Measurements from ENCODE around the gene GUCA2A.

GUCA2A gene

GRCh38 chr1:42183957-42184268 lies 19.4 kb upstream of the GUCA2A start:
- H3K27ac ChIP-seq = no peak overlapping the region
- TF ChIP-seq ZFX (IDR thresholded peaks at IDR 0.05; ENCODE audit: borderline replicate concordance) (no peak), CTCF (IDR thresholded peaks at IDR 0.05) (no peak)

- no peak overlapping the region for H3K27ac ChIP-seq
- no peak for TF ChIP-seq CTCF (IDR thresholded peaks at IDR 0.05)
- no peak for TF ChIP-seq ZFX (IDR thresholded peaks at IDR 0.05; ENCODE audit: borderline replicate concordance)
These were observed 18.8 kb upstream of the GUCA2A start for GRCh38 chr1:42183210-42183956.

- no peak overlapping the region for H3K27ac ChIP-seq
- no peak for TF ChIP-seq ZFX (IDR thresholded peaks at IDR 0.05; ENCODE audit: borderline replicate concordance)
- TF ChIP-seq CTCF (IDR thresholded peaks at IDR 0.05) = no peak
These were observed 17.1 kb upstream of the GUCA2A start for GRCh38 chr1:42181687-42182086.

GRCh38 chr1:42179900-42180329 lies 15.4 kb upstream of the GUCA2A start:
- H3K27ac ChIP-seq = no peak overlapping the region
- TF ChIP-seq CTCF (IDR thresholded peaks at IDR 0.05) (no peak), ZFX (IDR thresholded peaks at IDR 0.05; ENCODE audit: borderline replicate concordance) (no peak)

GRCh38 chr1:42179275-42179674 lies 14.7 kb upstream of the GUCA2A start:
- H3K27ac ChIP-seq = no peak overlapping the region
- TF ChIP-seq ZFX (IDR thresholded peaks at IDR 0.05; ENCODE audit: borderline replicate concordance) = no peak

- no peak overlapping the region for H3K27ac ChIP-seq
These were observed 13.7 kb upstream of the GUCA2A start for GRCh38 chr1:42178249-42178648.

GRCh38 chr1:42177541-42177981 lies 13.0 kb upstream of the GUCA2A start:
- no peak for TF ChIP-seq CTCF (IDR thresholded peaks at IDR 0.05)
- TF ChIP-seq ZFX (IDR thresholded peaks at IDR 0.05; ENCODE audit: borderline replicate concordance) = no peak
- H3K27ac ChIP-seq = no peak overlapping the region

More at GRCh38 chr1:42178249-42178648, 13.7 kb upstream of the GUCA2A start:
- no peak for TF ChIP-seq CTCF (IDR thresholded peaks at IDR 0.05)
- no peak for TF ChIP-seq ZFX (IDR thresholded peaks at IDR 0.05; ENCODE audit: borderline replicate concordance)

Data from 22Rv1 (cell line).